GM12878 (cell line): ENCODE measurements around the gene UVRAG.
"Not testable (repeated sequence)": the region's sequence is repeated elsewhere in the genome, so short reads cannot be mapped to it uniquely, and the experiment has no call there.

Experiments used
- CBX5 ChIP-seq: sonication (generic); IDR thresholded peaks from 2 replicates; pipeline ENCODE4 v1.6.1; 2016; ENCODE audit warnings: low read depth, moderate library complexity, mild to moderate bottlenecking, inconsistent platforms
- CREM ChIP-seq: IDR thresholded peaks from 2 replicates; pipeline ENCODE4 v1.6.1; 2014; ENCODE audit warnings: antibody characterized with exemption, low read depth
- ESRRA ChIP-seq: IDR thresholded peaks from 2 replicates; pipeline ENCODE4 v1.6.1; 2012; ENCODE audit warnings: mild to moderate bottlenecking, low read length, improper control_type of control experiment
- EZH2 ChIP-seq: IDR thresholded peaks from 2 replicates; pipeline ENCODE4 v1.6.1; 2012; ENCODE audit warnings: low read depth, mild to moderate bottlenecking, control low read depth, inconsistent platforms, low read length, borderline replicate concordance; ENCODE audit not compliant: control insufficient read depth
- FOXK2 ChIP-seq: fragments of 450-650 bp; IDR thresholded peaks from 2 replicates; pipeline ENCODE4 v1.6.1; 2017; ENCODE audit warnings: mild to moderate bottlenecking, moderate library complexity
- RAD21 ChIP-seq: IDR thresholded peaks from 2 replicates; pipeline ENCODE4 v1.6.1; 2011; ENCODE audit warnings: mild to moderate bottlenecking, low read depth, low read length, moderate library complexity; ENCODE audit not compliant: insufficient read depth
- USF2 ChIP-seq: IDR thresholded peaks from 2 replicates; pipeline ENCODE4 v1.6.1; 2011; ENCODE audit warnings: low read depth, low read length, improper control_type of control experiment, borderline replicate concordance
- ZBTB40 ChIP-seq: fragments of 450-650 bp; IDR thresholded peaks from 2 replicates; pipeline ENCODE4 v1.6.1; 2016; ENCODE audit warnings: mild to moderate bottlenecking, moderate library complexity, borderline replicate concordance
- TF ChIP-seq, protein P1 (sequence below), 3 experiments: IDR thresholded peaks in 2 of 3; conservative IDR thresholded peaks in 1 of 3; 2 replicates each; pipeline ENCODE4 v1.5.1; 2011; ENCODE audit warnings: low read depth in 3 of 3, low read length in 3 of 3, mild to moderate bottlenecking in 3 of 3, control low read depth in 2 of 3, moderate library complexity in 2 of 3, inconsistent platforms in 1 of 3, mixed read lengths in 1 of 3; ENCODE audit not compliant: control insufficient read depth in 2 of 3, insufficient read depth in 1 of 3; ENCODE audit errors: extremely low read depth in 1 of 3
- TF ChIP-seq, protein P2 (sequence below): fragments of 450-650 bp; IDR thresholded peaks from 2 replicates; pipeline ENCODE4 v1.6.1; 2017; ENCODE audit warnings: antibody characterized with exemption, mild to moderate bottlenecking, moderate library complexity

DNA sequence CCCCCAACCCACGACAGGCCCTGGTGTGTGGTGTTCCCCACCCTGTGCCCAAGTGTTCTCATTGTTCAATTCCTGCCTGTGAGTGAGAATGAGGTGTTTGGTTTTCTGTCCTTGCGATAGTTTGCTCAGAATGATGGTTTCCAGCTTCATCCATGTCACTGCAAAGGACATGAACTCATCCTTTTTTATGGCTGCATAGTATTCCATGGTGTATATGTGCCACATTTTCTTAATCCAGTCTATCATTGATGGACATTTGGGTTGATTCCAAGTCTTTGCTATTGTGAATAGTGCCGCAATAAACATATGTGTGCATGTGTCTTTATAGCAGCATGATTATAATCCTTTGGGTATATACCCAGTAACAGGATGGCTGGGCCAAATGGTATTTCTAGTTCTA lies 158.7 kb downstream of the UVRAG start:
- not testable (repeated sequence) for TF ChIP-seq CREM, ESRRA, RAD21, ZBTB40, FOXK2, USF2, CBX5, EZH2
- TF ChIP-seq, protein P1, sequence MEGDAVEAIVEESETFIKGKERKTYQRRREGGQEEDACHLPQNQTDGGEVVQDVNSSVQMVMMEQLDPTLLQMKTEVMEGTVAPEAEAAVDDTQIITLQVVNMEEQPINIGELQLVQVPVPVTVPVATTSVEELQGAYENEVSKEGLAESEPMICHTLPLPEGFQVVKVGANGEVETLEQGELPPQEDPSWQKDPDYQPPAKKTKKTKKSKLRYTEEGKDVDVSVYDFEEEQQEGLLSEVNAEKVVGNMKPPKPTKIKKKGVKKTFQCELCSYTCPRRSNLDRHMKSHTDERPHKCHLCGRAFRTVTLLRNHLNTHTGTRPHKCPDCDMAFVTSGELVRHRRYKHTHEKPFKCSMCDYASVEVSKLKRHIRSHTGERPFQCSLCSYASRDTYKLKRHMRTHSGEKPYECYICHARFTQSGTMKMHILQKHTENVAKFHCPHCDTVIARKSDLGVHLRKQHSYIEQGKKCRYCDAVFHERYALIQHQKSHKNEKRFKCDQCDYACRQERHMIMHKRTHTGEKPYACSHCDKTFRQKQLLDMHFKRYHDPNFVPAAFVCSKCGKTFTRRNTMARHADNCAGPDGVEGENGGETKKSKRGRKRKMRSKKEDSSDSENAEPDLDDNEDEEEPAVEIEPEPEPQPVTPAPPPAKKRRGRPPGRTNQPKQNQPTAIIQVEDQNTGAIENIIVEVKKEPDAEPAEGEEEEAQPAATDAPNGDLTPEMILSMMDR (IDR thresholded peaks at IDR 0.05 in 2 of 3, conservative IDR thresholded peaks at IDR 0.05 in 1 of 3; ENCODE audit: control insufficient read depth in 2 of 3, extremely low read depth in 1 of 3, insufficient read depth in 1 of 3, low read depth in 3 of 3, low read length in 3 of 3): not testable (repeated sequence)
- TF ChIP-seq, protein P2, sequence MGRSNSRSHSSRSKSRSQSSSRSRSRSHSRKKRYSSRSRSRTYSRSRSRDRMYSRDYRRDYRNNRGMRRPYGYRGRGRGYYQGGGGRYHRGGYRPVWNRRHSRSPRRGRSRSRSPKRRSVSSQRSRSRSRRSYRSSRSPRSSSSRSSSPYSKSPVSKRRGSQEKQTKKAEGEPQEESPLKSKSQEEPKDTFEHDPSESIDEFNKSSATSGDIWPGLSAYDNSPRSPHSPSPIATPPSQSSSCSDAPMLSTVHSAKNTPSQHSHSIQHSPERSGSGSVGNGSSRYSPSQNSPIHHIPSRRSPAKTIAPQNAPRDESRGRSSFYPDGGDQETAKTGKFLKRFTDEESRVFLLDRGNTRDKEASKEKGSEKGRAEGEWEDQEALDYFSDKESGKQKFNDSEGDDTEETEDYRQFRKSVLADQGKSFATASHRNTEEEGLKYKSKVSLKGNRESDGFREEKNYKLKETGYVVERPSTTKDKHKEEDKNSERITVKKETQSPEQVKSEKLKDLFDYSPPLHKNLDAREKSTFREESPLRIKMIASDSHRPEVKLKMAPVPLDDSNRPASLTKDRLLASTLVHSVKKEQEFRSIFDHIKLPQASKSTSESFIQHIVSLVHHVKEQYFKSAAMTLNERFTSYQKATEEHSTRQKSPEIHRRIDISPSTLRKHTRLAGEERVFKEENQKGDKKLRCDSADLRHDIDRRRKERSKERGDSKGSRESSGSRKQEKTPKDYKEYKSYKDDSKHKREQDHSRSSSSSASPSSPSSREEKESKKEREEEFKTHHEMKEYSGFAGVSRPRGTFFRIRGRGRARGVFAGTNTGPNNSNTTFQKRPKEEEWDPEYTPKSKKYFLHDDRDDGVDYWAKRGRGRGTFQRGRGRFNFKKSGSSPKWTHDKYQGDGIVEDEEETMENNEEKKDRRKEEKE: not testable (repeated sequence)
